Kidney (tissue), 14 donors: ENCODE data around the gene PCIF1. TPM values are rescaled to one million over a fixed set of nuclear protein-coding genes. Genes with fewer than 3 reads are reported as not detected.
"Not testable (repeated sequence)": the region's sequence is repeated elsewhere in the genome, so short reads cannot be mapped to it uniquely, and the experiment has no call there.

Experiments
- DNase-seq, 5 donors: peaks; one replicate each; pipeline ENCODE4 v3.0.0-alpha.2; 2013 to 2020
- FAIRE-seq: peaks from 2 replicates; lab custom pipeline; 2012; peaks lifted over from hg19 to GRCh38; lab: Jason Lieb, UNC
- H3K27ac ChIP-seq, 2 donors: one replicate each; pipeline ENCODE4 v1.7.0; 2013; ENCODE audit warnings: low read depth in 2 of 2, low read length in 2 of 2, inconsistent platforms in 1 of 2
- H3K27me3 ChIP-seq: one replicate; pipeline ENCODE4 v1.7.1; 2013; ENCODE audit warnings: low read length, inconsistent platforms; ENCODE audit not compliant: control insufficient read depth, insufficient read depth
- H3K36me3 ChIP-seq, 3 donors: one replicate each; pipeline versions ENCODE4 v1.7.0 to v1.7.1; 2013; ENCODE audit warnings: low read length in 3 of 3, control low read depth in 1 of 3, inconsistent platforms in 1 of 3; ENCODE audit not compliant: insufficient read depth in 3 of 3, control insufficient read depth in 2 of 3
- H3K4me1 ChIP-seq, 3 donors: one replicate each; pipeline versions ENCODE4 v1.7.0 to v1.7.1; 2013; ENCODE audit warnings: low read length in 3 of 3, inconsistent platforms in 1 of 3, low read depth in 1 of 3; ENCODE audit not compliant: control insufficient read depth in 2 of 3, insufficient read depth in 2 of 3
- H3K4me3 ChIP-seq, 3 donors: one replicate each; pipeline versions ENCODE4 v1.7.0 to v1.8.1; 2013; ENCODE audit warnings: low read length in 3 of 3, control low read depth in 1 of 3, inconsistent platforms in 1 of 3
- H3K9ac ChIP-seq, 3 donors: one replicate each; pipeline versions ENCODE4 v1.7.0 to v1.7.1; 2013; ENCODE audit warnings: low read length in 3 of 3, control low read depth in 1 of 3, inconsistent platforms in 1 of 3
- H3K9me3 ChIP-seq, 3 donors: one replicate each; pipeline versions ENCODE4 v1.7.0 to v1.7.1; 2013; ENCODE audit warnings: low read length in 3 of 3, control low read depth in 1 of 3, inconsistent platforms in 1 of 3; ENCODE audit not compliant: control insufficient read depth in 2 of 3, insufficient read depth in 1 of 3
- intact Hi-C: fragments of 100-400 bp; cut with DNase I; formaldehyde crosslinking; loops from one replicate; pipeline ENCODE4 v1.11.1; 2022
- polyA plus RNA-seq: library from polyadenylated mRNA; stranded (reverse); fragments of 350-450 nt; fragmentation: Illumina TruSeq; extraction: RNeasy Lipid Tissue Mini Kit (QIAGEN cat#74804); gene quantifications from one replicate; pipeline ENCODE4 v1.2.3, GENCODE V29; 2014; ENCODE audit warnings: low read depth, low replicate concordance; ENCODE audit not compliant: insufficient read depth
- total RNA-seq: library from RNA; stranded (reverse); fragmentation: NEBNext Ultra II Directional; extraction: Animal tissue kit (Norgen Biotek cat#: 25700); gene quantifications from one replicate; pipeline ENCODE4 v1.2.1, GENCODE V29; 2021
- TF ChIP-seq, protein P1 (sequence below): IDR thresholded peaks from 3 replicates; pipeline ENCODE4 v1.5.1; 2012; ENCODE audit warnings: mild to moderate bottlenecking, moderate library complexity, borderline replicate concordance; ENCODE audit not compliant: insufficient read depth; ENCODE audit errors: extremely low read depth
- donor health status: control.
- donor health status: control.
- donor health status: control.
- donor health status: control.
- donor health status: control.
- donor health status: DM: yes; HTN: yes; CAD: no.
- donor health status: Normal renal cell carcinoma (clear cell type).

The PCIF1 gene
- total and polyA plus RNA-seq, 2 donors from 2014 or later = 27.4 to 43.1 TPM

DNA sequence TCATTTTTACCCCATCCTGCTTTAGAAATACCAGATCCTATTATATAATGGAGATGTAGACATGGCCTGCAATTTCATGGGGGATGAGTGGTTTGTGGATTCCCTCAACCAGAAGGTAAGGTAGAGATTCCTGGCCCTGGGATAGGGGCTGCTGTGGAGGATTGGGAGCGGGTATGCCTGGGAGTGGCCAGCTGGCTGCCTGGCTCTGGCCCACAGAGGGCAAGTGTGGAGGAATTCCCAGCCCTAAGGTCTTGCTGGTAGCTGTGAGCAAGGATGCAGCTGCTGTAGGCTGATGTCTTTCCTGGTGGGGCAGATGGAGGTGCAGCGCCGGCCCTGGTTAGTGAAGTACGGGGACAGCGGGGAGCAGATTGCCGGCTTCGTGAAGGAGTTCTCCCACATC is 36.8 kb upstream of the PCIF1 start:
- DNase-seq = no peak
- no peak overlapping the region for H3K27ac ChIP-seq
- peaks cover 0 to 4% (median 0%) of the 10 kb centered on the region in 3 donors for H3K4me1 ChIP-seq
- no peaks in the 10 kb centered on the region for H3K9me3 ChIP-seq
- FAIRE-seq = no peak
- H3K4me3 ChIP-seq = no peak overlapping the region
- no peak overlapping the region for H3K9ac ChIP-seq
- TF ChIP-seq, protein P1, sequence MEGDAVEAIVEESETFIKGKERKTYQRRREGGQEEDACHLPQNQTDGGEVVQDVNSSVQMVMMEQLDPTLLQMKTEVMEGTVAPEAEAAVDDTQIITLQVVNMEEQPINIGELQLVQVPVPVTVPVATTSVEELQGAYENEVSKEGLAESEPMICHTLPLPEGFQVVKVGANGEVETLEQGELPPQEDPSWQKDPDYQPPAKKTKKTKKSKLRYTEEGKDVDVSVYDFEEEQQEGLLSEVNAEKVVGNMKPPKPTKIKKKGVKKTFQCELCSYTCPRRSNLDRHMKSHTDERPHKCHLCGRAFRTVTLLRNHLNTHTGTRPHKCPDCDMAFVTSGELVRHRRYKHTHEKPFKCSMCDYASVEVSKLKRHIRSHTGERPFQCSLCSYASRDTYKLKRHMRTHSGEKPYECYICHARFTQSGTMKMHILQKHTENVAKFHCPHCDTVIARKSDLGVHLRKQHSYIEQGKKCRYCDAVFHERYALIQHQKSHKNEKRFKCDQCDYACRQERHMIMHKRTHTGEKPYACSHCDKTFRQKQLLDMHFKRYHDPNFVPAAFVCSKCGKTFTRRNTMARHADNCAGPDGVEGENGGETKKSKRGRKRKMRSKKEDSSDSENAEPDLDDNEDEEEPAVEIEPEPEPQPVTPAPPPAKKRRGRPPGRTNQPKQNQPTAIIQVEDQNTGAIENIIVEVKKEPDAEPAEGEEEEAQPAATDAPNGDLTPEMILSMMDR = no peak
- intact Hi-C loops = no loop called here
- H3K36me3 ChIP-seq = peaks cover 5 to 29% (median 25%) of the 10 kb centered on the region in 3 donors
- H3K27me3 ChIP-seq = no peaks in the 10 kb centered on the region

DNA sequence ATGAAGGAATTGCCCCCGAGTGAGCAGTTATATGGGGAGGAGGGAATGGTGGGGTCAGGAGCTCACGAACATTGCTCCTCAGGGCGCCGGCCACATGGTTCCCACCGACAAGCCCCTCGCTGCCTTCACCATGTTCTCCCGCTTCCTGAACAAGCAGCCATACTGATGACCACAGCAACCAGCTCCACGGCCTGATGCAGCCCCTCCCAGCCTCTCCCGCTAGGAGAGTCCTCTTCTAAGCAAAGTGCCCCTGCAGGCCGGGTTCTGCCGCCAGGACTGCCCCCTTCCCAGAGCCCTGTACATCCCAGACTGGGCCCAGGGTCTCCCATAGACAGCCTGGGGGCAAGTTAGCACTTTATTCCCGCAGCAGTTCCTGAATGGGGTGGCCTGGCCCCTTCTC is 36.2 kb upstream of the PCIF1 start:
- Histone ChIP-seq H3K36me3 (peaks cover 5 to 29% (median 25%) of the 10 kb centered on the region in 3 donors), H3K9ac (no peak overlapping the region), H3K9me3 (no peaks in the 10 kb centered on the region), H3K4me1 (no peaks in the 10 kb centered on the region), H3K27me3 (no peaks in the 10 kb centered on the region), H3K4me3 (no peak overlapping the region), H3K27ac (no peak overlapping the region)
- TF ChIP-seq, protein P1 = no peak
- FAIRE-seq (no peak), DNase-seq (peak in 1 of 5 donors; percentile 56)
- intact Hi-C loops = no loop called here

DNA sequence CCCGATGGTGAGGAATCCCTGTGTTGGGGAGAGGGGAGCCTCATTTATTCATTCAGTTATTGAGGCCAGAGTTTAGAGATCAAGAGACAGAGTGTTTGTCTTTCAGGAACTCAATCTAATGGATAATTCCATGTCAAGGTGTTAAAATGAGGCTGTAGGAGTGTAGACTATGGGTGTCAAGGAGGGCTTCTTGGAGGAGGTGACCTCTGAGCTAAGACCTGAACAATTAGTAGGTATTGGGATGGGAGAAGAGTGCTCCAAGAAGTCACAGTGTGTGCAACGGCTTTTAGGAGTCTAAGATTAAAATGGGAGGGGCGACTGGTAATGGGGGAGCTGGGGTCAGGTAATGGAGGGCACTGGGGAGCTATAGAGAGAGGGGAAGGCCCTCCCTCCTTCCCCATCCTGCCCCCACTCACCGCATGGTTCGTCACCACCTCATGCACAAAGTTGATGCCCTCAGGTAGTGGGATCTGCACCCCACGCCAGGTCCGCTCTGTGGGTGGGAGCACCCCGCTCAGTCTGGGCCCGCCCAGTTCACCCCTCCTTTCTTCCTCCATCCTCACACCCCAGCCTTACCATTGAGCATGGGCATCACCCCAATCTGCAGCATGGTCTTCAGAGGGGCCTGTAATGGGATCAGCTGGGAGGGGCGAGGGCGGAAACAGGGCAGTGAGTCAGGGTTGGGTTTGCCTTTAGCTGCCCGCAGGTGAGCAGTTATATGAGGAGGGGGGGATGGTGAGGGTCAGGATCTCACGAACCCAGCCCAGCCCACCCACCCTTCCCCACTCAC is 35.2 kb upstream of the PCIF1 start:
- Histone ChIP-seq H3K4me1 (no peaks in the 10 kb centered on the region), H3K9me3 (no peaks in the 10 kb centered on the region), H3K27ac (no peak overlapping the region), H3K4me3 (no peak overlapping the region), H3K9ac (no peak overlapping the region), H3K36me3 (peaks cover 5 to 22% (median 18%) of the 10 kb centered on the region in 3 donors), H3K27me3 (no peaks in the 10 kb centered on the region)
- FAIRE-seq = no peak
- intact Hi-C loops = no loop called here
- TF ChIP-seq, protein P1 = no peak
- DNase-seq = peak in 1 of 5 donors; percentile 44

DNA sequence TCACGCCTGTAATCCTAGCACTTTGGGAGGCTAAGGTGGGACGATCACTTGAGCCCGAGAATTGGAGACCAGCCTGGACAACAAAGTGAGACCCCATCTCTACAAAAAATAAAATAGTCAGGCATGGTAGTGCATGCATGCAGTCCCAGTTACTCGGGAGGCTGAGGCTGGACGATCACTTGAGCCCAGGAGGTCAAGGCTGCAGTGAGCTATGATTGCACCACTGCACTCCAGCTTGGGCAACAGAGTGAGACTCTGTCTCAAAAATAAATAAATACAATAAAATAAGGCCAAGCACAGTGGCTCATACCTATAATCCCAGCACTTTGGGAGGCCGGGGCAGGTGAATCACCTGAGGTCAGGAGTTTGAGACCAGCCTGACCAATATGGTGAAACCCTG is 33.2 kb upstream of the PCIF1 start:
- intact Hi-C loops, FAIRE-seq, H3K4me3 ChIP-seq, H3K27ac ChIP-seq, H3K27me3 ChIP-seq, H3K4me1 ChIP-seq, H3K9ac ChIP-seq, H3K9me3 ChIP-seq: not testable (repeated sequence)
- peaks cover 5 to 18% (median 9%) of the 10 kb centered on the region in 3 donors for H3K36me3 ChIP-seq
- DNase-seq = peak in 1 of 5 donors; percentile 15
